Testis (tissue), 2 donors: ENCODE data around the gene SLC12A6.

Source experiments
- CTCF ChIP-seq, 3 experiments: fragments of 450-650 bp in 2 of 3; fragments of 200-600 bp in 1 of 3; sonication (generic) in 1 of 3; IDR thresholded peaks; one replicate each; pipeline ENCODE4 v1.5.1; 2016 to 2019; ENCODE audit warnings: antibody characterized with exemption in 3 of 3, mild to moderate bottlenecking in 2 of 3, moderate library complexity in 1 of 3
- POLR2A ChIP-seq: fragments of 450-650 bp; IDR thresholded peaks from one replicate; pipeline ENCODE4 v1.6.1; 2017; ENCODE audit warnings: antibody characterized with exemption, mild to moderate bottlenecking, moderate library complexity

- no peak for TF ChIP-seq CTCF (IDR thresholded peaks at IDR 0.05)
- no peak for TF ChIP-seq POLR2A
Measured at GRCh38 chr15:34341381-34342212, 4.0 kb upstream of the SLC12A6 start.
